Heart right ventricle (tissue), 16 donors: Measurements from ENCODE around the gene C1orf53. TPM values are rescaled to one million over a fixed set of nuclear protein-coding genes. Genes with fewer than 3 reads are reported as not detected.

Experiments
- ATAC-seq, 8 donors: fragments of 200-7000 bp; cut with Tn5 transposase; one replicate each; pipeline ENCODE4 v1.9.1; 2020; ENCODE audit warnings: mild to moderate bottlenecking in 8 of 8, moderate library complexity in 8 of 8, moderate number of reproducible peaks in 1 of 8
- DNase-seq, 2 donors: peaks; one replicate each; pipeline ENCODE4 v3.0.0-alpha.2; 2020
- H3K27ac ChIP-seq, 10 donors: fragments of 200-600 bp; sonication (generic) in 2 of 10; one replicate each; pipeline versions ENCODE4 v1.5.0 to v1.8.0; 2020 to 2022; ENCODE audit warnings: mild to moderate bottlenecking in 3 of 10
- H3K27me3 ChIP-seq, 7 donors: fragments of 200-600 bp; one replicate each; pipeline ENCODE4 v1.8.0; 2021 to 2022; ENCODE audit warnings: mild to moderate bottlenecking in 2 of 7
- H3K36me3 ChIP-seq, 9 donors: fragments of 200-600 bp; sonication (generic) in 1 of 9; one replicate each; pipeline versions ENCODE4 v1.5.0 to v1.8.0; 2020 to 2022; ENCODE audit warnings: mild to moderate bottlenecking in 2 of 9
- H3K4me1 ChIP-seq, 9 donors: fragments of 200-600 bp; sonication (generic) in 1 of 9; one replicate each; pipeline versions ENCODE4 v1.5.0 to v1.8.0; 2020 to 2022; ENCODE audit warnings: mild to moderate bottlenecking in 4 of 9
- H3K4me3 ChIP-seq, 10 donors: fragments of 200-600 bp; sonication (generic) in 2 of 10; one replicate each; pipeline versions ENCODE4 v1.5.0 to v1.8.0; 2020 to 2022; ENCODE audit warnings: mild to moderate bottlenecking in 7 of 10, moderate library complexity in 2 of 10
- H3K9me3 ChIP-seq, 11 donors: fragments of 200-600 bp in 10 of 11; sonication (generic) in 2 of 11; one replicate each; pipeline versions ENCODE4 v1.5.0 to v1.8.0; 2013 to 2022; ENCODE audit warnings: mild to moderate bottlenecking in 2 of 11, control low read depth in 1 of 11, moderate library complexity in 1 of 11
- WGBS, 2 donors: extraction: QIAGEN DNeasy Blood & Tissue Kit; methylation state at CpG; one replicate each; pipeline ENCODE4 v1.1.7; 2013; ENCODE audit warnings: inconsistent platforms in 1 of 2; 5-methylcytosine and 5-hydroxymethylcytosine counted together
- intact Hi-C, 10 donors: fragments of 100-400 bp; cut with DNase I; formaldehyde crosslinking; loops; one replicate each; pipeline versions ENCODE4 v1.11.1 to v1.14.2; 2022
- polyA plus RNA-seq, 2 donors: library from polyadenylated mRNA; stranded (reverse); fragments of 200-250 nt; gene quantifications; one replicate each; pipeline ENCODE4 v1.2.3, GENCODE V29; 2013
- total RNA-seq, 10 donors: library from RNA; stranded (reverse); fragmentation: NEBNext Ultra II Directional in 3 of 10; extraction: Animal tissue kit (Norgen Biotek cat#: 25700) in 3 of 10; gene quantifications; one replicate each; pipeline versions ENCODE4 v1.2.1 to v1.2.4, GENCODE V29; 2021 to 2023
- TF ChIP-seq, protein P1 (sequence below), 9 donors: fragments of 200-600 bp; sonication (generic) in 2 of 9; IDR thresholded peaks; one replicate each; pipeline versions ENCODE4 v1.5.0 to v1.8.0; 2021 to 2022; ENCODE audit warnings: antibody characterized with exemption in 9 of 9, mild to moderate bottlenecking in 5 of 9, moderate library complexity in 1 of 9
- donor health status: Arrhythmogenic right ventricular cardiomyopathy.
- donor health status: ischemic (EF 13 %, LVEDD 7.1; RV severe dilation, severe dysfunction).
- donor health status: healthy with polysubstance abuse.
- donor health status: DM: no; HTN: yes; CAD: no.
- donor health status: DM: no; HTN: no; CAD: no.
- donor health status: ischemic (EF 25% LVEDD 6.9; RV normal size, moderate dysfunction).
- donor health status: ischemic (EF 25% LVEDD 5.7; RV mildly dilated, moderate dysfunction).
- donor health status: healthy.
- donor health status: DM: yes; HTN: yes; CAD: no.
- donor health status: Ischemic cardiomyopathy.
- donor health status: ischemic (EF 35%, LVEDD 5.7; RV mildly dilated, moderate dysfunction).
- donor health status: nonischemic (EF 11% LVEDD 7.7; RV severe dilation, severe dysfunction).
- donor health status: DM: yes; HTN: yes; CAD: no.
- donor health status: PGD.
- donor health status: ischemic (EF 29% LVEDD 5.4; RV normal size, mild dysfunction).
- donor health status: nonischemic (EF 23%, LVEDD 6.1; RV moderate dilation, normal function).

The C1orf53 gene
- total and polyA plus RNA-seq, 12 donors = 2.9 to 10.7 (median 5.9) TPM

- DNase-seq = no peak
- 16 to 17% methylated on average over 6 of the region's 6 CpGs for WGBS, 2 donors
- peak overlapping the region; percentile 15 to 88 (median 76) for H3K4me3 ChIP-seq
- H3K36me3 ChIP-seq = no peaks in the 10 kb centered on the region
- ATAC-seq = no peak
- peak overlapping the region; percentile 53 to 92 (median 88) for H3K27ac ChIP-seq
- H3K4me1 ChIP-seq = peaks cover 0 to 15% (median 7%) of the 10 kb centered on the region in 9 donors
- H3K27me3 ChIP-seq = peaks cover 0 to 58% (median 37%) of the 10 kb centered on the region in 7 donors
- TF ChIP-seq, protein P1, sequence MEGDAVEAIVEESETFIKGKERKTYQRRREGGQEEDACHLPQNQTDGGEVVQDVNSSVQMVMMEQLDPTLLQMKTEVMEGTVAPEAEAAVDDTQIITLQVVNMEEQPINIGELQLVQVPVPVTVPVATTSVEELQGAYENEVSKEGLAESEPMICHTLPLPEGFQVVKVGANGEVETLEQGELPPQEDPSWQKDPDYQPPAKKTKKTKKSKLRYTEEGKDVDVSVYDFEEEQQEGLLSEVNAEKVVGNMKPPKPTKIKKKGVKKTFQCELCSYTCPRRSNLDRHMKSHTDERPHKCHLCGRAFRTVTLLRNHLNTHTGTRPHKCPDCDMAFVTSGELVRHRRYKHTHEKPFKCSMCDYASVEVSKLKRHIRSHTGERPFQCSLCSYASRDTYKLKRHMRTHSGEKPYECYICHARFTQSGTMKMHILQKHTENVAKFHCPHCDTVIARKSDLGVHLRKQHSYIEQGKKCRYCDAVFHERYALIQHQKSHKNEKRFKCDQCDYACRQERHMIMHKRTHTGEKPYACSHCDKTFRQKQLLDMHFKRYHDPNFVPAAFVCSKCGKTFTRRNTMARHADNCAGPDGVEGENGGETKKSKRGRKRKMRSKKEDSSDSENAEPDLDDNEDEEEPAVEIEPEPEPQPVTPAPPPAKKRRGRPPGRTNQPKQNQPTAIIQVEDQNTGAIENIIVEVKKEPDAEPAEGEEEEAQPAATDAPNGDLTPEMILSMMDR (IDR thresholded peaks at IDR 0.05) = no peak
- no peaks in the 10 kb centered on the region for H3K9me3 ChIP-seq
- intact Hi-C loops = no loop called here
Measured at GRCh38 chr1:197902131-197902453, 338 bp upstream of the C1orf53 start.

DNA sequence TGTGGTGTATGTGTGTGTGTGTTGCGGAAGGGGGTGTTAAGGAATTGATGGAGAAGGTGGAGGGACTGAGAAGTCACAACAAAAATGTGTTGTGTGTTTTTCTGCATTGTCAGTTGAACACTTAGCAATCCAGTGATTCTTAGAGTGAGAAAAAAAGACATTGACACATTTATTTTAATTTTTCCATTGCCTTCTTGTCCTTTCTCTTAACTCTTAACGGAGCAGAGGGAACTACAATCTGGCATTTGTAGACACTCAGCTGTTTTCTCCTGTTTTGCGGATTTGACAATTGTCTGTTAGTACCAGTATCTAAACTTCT is 725 bp downstream of the C1orf53 start:
- intact Hi-C loops = no loop called here
- peaks cover 0 to 66% (median 45%) of the 10 kb centered on the region in 7 donors for H3K27me3 ChIP-seq
- DNase-seq = no peak
- no peaks in the 10 kb centered on the region for H3K9me3 ChIP-seq
- peak overlapping the region; percentile 15 to 88 (median 76) for H3K4me3 ChIP-seq
- no peaks in the 10 kb centered on the region for H3K36me3 ChIP-seq
- H3K4me1 ChIP-seq = peaks cover 0 to 15% (median 7%) of the 10 kb centered on the region in 9 donors
- peak in 5 of 8 donors; percentile 5 to 20 (median 16) for ATAC-seq
- TF ChIP-seq, protein P1 (IDR thresholded peaks at IDR 0.05) = no peak
- 32 to 35% methylated on average over 3 of the region's 3 CpGs for WGBS, 2 donors
- peak overlapping the region in 9 of 10 donors; percentile 74 to 92 (median 89) for H3K27ac ChIP-seq

GRCh38 chr1:197904126-197904787 is 1.8 kb downstream of the C1orf53 start:
- TF ChIP-seq, protein P1 (IDR thresholded peaks at IDR 0.05) = no peak
- intact Hi-C loops = no loop called here
- no peak for ATAC-seq
- Histone ChIP-seq H3K27ac (no peak overlapping the region), H3K4me3 (no peak overlapping the region), H3K4me1 (peaks cover 0 to 24% (median 10%) of the 10 kb centered on the region in 9 donors), H3K9me3 (no peaks in the 10 kb centered on the region), H3K27me3 (peaks cover 11 to 77% (median 56%) of the 10 kb centered on the region in 7 donors), H3K36me3 (no peaks in the 10 kb centered on the region)
- 56 to 62% methylated on average over 11 of the region's 11 CpGs for WGBS, 2 donors
- no peak for DNase-seq

DNA sequence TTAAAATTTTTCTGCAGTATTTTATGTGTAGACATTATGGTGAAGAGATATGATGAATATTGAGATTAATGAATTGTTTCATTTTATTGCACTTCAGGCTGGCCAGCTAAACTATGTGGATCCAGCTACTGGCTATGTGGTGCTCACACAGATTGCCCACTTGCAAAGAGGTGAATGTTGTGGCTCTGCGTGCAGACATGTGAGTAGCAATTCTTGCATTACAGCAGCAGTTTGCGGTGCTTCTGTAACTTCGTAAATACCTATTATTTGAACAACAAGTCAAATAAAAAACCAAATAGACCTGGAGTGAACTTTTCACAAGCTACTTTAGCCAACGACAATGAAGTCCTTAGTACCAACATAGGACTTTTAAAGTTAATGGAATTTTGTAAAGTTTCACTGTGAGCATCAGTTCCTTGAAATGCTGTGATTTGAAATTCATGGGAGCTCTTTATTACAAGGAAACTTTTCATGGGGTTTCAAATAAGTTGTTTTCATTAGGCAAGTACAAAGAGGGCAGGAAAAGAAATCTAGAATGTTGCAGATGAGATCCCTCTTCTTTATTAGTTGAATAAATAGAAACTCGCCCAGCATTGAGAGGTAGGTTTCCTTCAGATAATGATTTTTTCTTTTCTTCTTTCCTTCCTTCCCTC is 3.4 kb downstream of the C1orf53 start:
- 44 to 60% methylated on average over 5 of the region's 5 CpGs for WGBS, 2 donors
- intact Hi-C loops = no loop called here
- H3K27me3 ChIP-seq = peaks cover 19 to 84% (median 72%) of the 10 kb centered on the region in 7 donors

More for the DNA sequence above, 3.4 kb downstream of the C1orf53 start:
- peaks cover 0 to 35% (median 14%) of the 10 kb centered on the region in 9 donors for H3K4me1 ChIP-seq
- no peaks in the 10 kb centered on the region for H3K36me3 ChIP-seq
- no peak overlapping the region for H3K4me3 ChIP-seq
- no peaks in the 10 kb centered on the region for H3K9me3 ChIP-seq
- TF ChIP-seq, protein P1 (IDR thresholded peaks at IDR 0.05) = no peak
- no peak overlapping the region for H3K27ac ChIP-seq
- no peak for DNase-seq
- no peak for ATAC-seq
